GM06990 (cell line): ENCODE measurements around the gene C3AR1.
A peak's percentile ranks its signal among the peaks of the same experiment; 100 is the strongest.

Experiments used
- DNase-seq: peaks from one replicate; pipeline ENCODE4 v3.0.0-alpha.2; 2011; ENCODE audit not compliant: insufficient read length; ENCODE audit errors: extremely low read depth
- H3K27me3 ChIP-seq: replicated peaks from 2 replicates; pipeline ENCODE4 v1.6.0; 2011; ENCODE audit warnings: low read length; ENCODE audit not compliant: control insufficient read depth, insufficient read depth
- H3K36me3 ChIP-seq: 2 replicates; pipeline ENCODE4 v1.5.1; 2011; ENCODE audit warnings: low read length; ENCODE audit not compliant: control insufficient read depth, insufficient read depth
- H3K4me3 ChIP-seq: replicated peaks from 2 replicates; pipeline ENCODE4 v1.5.1; 2011; ENCODE audit warnings: low read depth, mild to moderate bottlenecking, control low read depth, low read length
- TF ChIP-seq, protein P1 (sequence below): IDR thresholded peaks from 2 replicates; pipeline ENCODE4 v1.5.1; 2011; ENCODE audit warnings: low read length, control low read depth, mild to moderate bottlenecking, inconsistent platforms; ENCODE audit not compliant: insufficient read depth, poor library complexity, severe bottlenecking

The C3AR1 gene

DNA sequence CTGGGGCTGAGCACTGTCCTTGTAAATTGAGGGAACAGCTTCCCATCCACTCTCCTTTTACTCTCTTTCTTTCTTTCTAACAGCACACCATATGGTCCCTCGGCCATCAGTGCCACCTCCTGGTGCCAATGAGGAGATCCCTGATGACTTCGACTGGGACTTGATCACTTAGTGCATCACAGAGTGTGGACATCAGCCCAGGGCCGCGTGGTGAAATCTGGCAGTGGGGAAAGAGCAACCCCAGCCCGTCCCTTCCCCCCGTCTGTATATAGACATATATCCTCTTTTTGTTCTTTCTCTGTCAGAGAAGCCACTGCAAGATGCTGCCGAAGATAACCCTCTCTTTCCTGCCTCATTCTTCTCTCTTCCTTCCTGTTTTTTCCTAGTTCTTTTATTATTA lies 13.5 kb downstream of the C3AR1 start:
- peaks cover 4% of the 10 kb centered on the region for H3K36me3 ChIP-seq
- no peak overlapping the region for H3K4me3 ChIP-seq
- TF ChIP-seq, protein P1, sequence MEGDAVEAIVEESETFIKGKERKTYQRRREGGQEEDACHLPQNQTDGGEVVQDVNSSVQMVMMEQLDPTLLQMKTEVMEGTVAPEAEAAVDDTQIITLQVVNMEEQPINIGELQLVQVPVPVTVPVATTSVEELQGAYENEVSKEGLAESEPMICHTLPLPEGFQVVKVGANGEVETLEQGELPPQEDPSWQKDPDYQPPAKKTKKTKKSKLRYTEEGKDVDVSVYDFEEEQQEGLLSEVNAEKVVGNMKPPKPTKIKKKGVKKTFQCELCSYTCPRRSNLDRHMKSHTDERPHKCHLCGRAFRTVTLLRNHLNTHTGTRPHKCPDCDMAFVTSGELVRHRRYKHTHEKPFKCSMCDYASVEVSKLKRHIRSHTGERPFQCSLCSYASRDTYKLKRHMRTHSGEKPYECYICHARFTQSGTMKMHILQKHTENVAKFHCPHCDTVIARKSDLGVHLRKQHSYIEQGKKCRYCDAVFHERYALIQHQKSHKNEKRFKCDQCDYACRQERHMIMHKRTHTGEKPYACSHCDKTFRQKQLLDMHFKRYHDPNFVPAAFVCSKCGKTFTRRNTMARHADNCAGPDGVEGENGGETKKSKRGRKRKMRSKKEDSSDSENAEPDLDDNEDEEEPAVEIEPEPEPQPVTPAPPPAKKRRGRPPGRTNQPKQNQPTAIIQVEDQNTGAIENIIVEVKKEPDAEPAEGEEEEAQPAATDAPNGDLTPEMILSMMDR = no peak
- no peak for DNase-seq
- no peaks in the 10 kb centered on the region for H3K27me3 ChIP-seq

DNA sequence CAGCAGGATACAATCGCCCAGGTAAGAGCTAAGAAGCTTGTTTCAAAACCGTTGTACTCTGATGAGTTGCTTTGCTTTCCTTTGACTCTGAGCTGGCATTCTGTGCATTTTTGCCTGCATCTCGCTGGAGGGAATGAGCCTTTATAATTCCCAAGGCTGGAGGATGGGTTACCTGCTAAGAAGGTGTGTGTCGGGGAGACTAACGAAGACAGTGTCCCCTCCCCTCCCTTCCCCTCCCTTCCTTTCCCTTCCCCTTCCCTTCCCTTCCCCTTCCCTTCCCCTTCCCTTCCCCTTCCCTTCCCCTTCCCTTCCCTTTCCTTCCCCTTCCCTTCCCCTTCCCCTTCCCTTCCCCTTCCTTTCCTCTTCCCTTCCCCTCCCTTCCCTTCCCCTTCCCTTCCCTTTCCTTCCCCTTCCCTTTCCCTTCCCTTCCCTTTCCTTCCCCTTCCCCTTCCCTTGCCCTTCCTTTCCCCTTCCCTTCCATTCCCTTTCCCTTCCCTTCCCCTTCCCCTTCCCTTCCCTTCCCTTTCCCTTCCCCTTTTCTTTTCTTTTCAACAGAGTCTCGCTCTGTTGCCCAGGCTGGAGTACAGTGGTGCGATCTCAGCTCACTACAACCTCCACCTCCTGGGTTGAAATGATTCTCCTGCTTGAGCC lies 15.4 kb downstream of the C3AR1 start:
- Histone ChIP-seq H3K36me3 (peaks cover 4% of the 10 kb centered on the region), H3K4me3 (no peak overlapping the region), H3K27me3 (no peaks in the 10 kb centered on the region)
- no peak for DNase-seq
- TF ChIP-seq, protein P1 = no peak

DNA sequence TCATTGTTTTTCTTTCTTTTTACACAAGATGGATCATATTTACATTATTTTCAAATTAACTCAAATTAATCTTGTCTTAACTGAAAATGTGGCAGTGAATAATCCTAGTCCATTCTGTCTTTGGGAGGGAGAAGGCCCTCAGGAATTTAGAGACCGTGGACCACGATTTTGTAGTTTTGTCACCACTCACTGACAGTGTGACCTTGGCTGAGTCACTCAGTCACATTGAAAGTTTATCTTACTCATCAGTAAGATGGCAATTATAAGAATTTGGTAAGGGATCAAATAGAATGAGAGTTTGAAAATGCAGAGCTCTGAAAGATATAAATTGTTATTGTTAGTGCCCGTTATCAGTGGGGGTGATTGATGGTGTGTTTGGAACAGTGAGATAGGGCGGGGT lies 17.3 kb downstream of the C3AR1 start:
- H3K27me3 ChIP-seq = no peaks in the 10 kb centered on the region
- no peak overlapping the region for H3K4me3 ChIP-seq
- no peak for DNase-seq
- peaks cover 4% of the 10 kb centered on the region for H3K36me3 ChIP-seq
- TF ChIP-seq, protein P1 = no peak

DNA sequence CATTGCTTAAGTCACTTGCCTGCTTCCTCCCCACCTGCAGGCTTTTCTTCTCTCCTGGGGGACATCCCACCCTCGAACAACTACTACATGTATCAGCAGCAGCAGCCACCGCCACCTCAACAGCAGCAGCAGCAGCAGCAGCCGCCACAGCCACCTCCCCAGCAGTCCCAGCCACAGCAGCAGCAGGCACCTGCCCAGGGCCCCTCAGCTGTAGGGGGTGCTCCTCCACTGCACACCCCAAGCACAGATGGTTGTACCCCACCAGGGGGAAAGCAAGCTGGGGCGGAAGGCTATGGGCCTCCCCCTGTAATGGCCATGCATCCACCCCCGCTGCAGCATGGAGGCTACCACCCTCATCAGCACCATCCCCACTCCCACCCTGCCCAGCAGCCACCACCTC lies 18.3 kb downstream of the C3AR1 start:
- Histone ChIP-seq H3K4me3 (no peak overlapping the region), H3K27me3 (no peaks in the 10 kb centered on the region), H3K36me3 (peaks cover 8% of the 10 kb centered on the region)
- no peak for DNase-seq
- TF ChIP-seq, protein P1 = no peak

DNA sequence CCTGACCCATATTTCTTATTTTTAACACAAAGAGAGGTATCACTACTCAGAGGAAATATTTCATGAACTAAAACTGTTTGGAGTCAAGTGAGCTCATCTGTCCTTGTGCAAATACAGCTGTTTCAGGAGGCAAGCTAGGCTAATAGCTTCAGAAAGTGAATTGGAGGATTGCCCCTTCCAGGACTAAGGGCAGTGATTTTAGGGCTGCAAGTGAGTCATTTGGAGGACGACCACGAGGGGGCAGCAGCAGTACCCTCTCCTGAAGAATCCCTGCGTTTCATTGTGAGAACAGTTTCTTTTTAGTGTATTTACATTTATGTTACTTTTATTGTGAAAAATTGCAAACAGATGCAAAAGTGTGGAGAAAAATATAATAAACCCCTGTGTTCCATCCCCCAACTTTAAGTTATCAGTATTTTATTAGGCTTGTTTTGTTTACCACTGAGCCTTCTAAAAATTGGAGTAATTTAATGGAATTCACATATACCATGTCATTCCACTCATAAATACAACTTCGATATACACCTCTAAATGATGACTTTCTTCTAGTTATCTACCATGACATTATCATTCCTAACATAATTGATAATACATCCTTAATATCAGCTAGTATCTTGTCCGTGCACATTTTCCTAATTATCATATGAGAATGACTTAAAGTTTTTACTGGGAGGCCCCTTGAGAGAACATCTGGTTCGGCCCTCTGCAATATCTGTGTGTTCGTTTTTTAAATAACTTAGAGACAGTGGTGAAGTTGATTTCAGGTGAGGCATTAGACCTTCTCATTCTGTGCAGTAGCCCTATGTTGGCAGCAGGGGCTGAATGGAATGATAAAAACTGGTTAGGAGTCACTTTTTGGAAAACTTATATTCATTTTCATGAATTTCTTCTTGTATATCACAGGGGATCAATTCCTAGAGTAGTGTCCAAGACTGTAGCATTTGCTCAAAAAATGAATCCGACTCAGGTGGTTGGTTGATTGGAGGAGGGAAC lies 19.9 kb downstream of the C3AR1 start:
- H3K27me3 ChIP-seq = no peaks in the 10 kb centered on the region
- H3K4me3 ChIP-seq = no peak overlapping the region
- DNase-seq = no peak
- H3K36me3 ChIP-seq = peaks cover 13% of the 10 kb centered on the region
- TF ChIP-seq, protein P1 = peak; percentile 91
